Immature natural killer cell (primary cell): ENCODE data around the gene LRRC36. TPM values are rescaled to one million over a fixed set of nuclear protein-coding genes. Genes with fewer than 3 reads are reported as not detected.

Experiments
- DNase-seq, 3 donors: peaks; one replicate each; pipeline ENCODE4 v3.0.0; 2022; ENCODE audit warnings: mixed read lengths in 1 of 3
- H3K27ac Mint-ChIP-seq, 6 donors: one replicate each; pipeline ENCODE4 v1.8.0; 2020; ENCODE audit warnings: mixed read lengths in 6 of 6, mild to moderate bottlenecking in 5 of 6, inconsistent platforms in 4 of 6, moderate library complexity in 3 of 6
- H3K27me3 Mint-ChIP-seq, 3 donors: one replicate each; pipeline ENCODE4 v1.8.0; 2020 to 2021; ENCODE audit warnings: low read depth in 3 of 3, mild to moderate bottlenecking in 3 of 3, mixed read lengths in 3 of 3, moderate library complexity in 3 of 3, inconsistent platforms in 1 of 3
- H3K36me3 Mint-ChIP-seq, 3 donors: one replicate each; pipeline ENCODE4 v1.8.0; 2020; ENCODE audit warnings: mixed read lengths in 3 of 3, inconsistent platforms in 2 of 3, mild to moderate bottlenecking in 2 of 3
- H3K4me1 Mint-ChIP-seq, 2 donors: one replicate each; pipeline ENCODE4 v1.8.0; 2020; ENCODE audit warnings: inconsistent platforms in 2 of 2, mild to moderate bottlenecking in 2 of 2, mixed read lengths in 2 of 2, moderate library complexity in 1 of 2
- H3K4me3 Mint-ChIP-seq, 5 donors: one replicate each; pipeline ENCODE4 v1.8.0; 2020; ENCODE audit warnings: mild to moderate bottlenecking in 5 of 5, mixed read lengths in 5 of 5, inconsistent platforms in 3 of 5, moderate library complexity in 3 of 5
- H3K9me3 Mint-ChIP-seq, 6 donors: one replicate each; pipeline ENCODE4 v1.8.0; 2020; ENCODE audit warnings: mild to moderate bottlenecking in 6 of 6, mixed read lengths in 6 of 6, inconsistent platforms in 4 of 6, moderate library complexity in 3 of 6
- polyA plus RNA-seq, 3 donors: library from polyadenylated mRNA; unstranded; fragments of 300-500 nt; fragmentation: Illumina TruSeq; gene quantifications; one replicate each; pipeline ENCODE4 v1.2.3, GENCODE V29; 2021

LRRC36 gene
- not detected for polyA plus RNA-seq

GRCh38 chr16:67326472-67327309, at the start of gene LRRC36, which contains the start of gene KCTD19:
LRRC36 (plus strand) TSS chr16:67326815; CDS start chr16:67326863, 48 bp downstream.
KCTD19 (minus strand) TSS chr16:67326741; CDS start chr16:67326707, 34 bp downstream.
- H3K27ac Mint-ChIP-seq = peak within 1 kb of the TSS in 4 of 6 donors; percentile 6 to 80 (median 54)
- peaks cover 6 to 12% (median 10%) of the 10 kb centered on the region in 3 donors for H3K27me3 Mint-ChIP-seq
- peaks cover 0 to 2% (median 0%) of the 10 kb centered on the region in 6 donors for H3K9me3 Mint-ChIP-seq
- H3K4me1 Mint-ChIP-seq = peaks cover 11 to 14% of the 10 kb centered on the region in 2 donors
- no peaks in the 10 kb centered on the region for H3K36me3 Mint-ChIP-seq
- peak; percentile 55 to 56 (median 56) for DNase-seq
- H3K4me3 Mint-ChIP-seq = peak within 1 kb of the TSS; percentile 87 to 93 (median 89)

GRCh38 chr16:67277294-67277998, 49.2 kb upstream of the LRRC36 start:
- Mint-ChIP-seq H3K36me3 (peaks cover 0 to 5% (median 5%) of the 10 kb centered on the region in 3 donors), H3K9me3 (no peaks in the 10 kb centered on the region), H3K4me1 (peaks cover 9 to 10% of the 10 kb centered on the region in 2 donors), H3K27ac (peak overlapping the region in 2 of 6 donors; percentile 26 to 30), H3K27me3 (no peaks in the 10 kb centered on the region), H3K4me3 (peak overlapping the region in 4 of 5 donors; percentile 46 to 62 (median 51))
- DNase-seq = no peak

GRCh38 chr16:67277999-67278772, 48.4 kb upstream of the LRRC36 start:
- DNase-seq = no peak
- no peaks in the 10 kb centered on the region for H3K27me3 Mint-ChIP-seq
- peak overlapping the region; percentile 76 to 82 (median 81) for H3K4me3 Mint-ChIP-seq

GRCh38 chr16:67278773-67279295, 47.8 kb upstream of the LRRC36 start:
- Mint-ChIP-seq H3K4me3 (peak overlapping the region; percentile 76 to 82 (median 81)), H3K36me3 (peaks cover 0 to 8% (median 5%) of the 10 kb centered on the region in 3 donors), H3K27ac (peak overlapping the region in 2 of 6 donors; percentile 51 to 71), H3K4me1 (peaks cover 9 to 10% of the 10 kb centered on the region in 2 donors), H3K9me3 (no peaks in the 10 kb centered on the region), H3K27me3 (no peaks in the 10 kb centered on the region)
- no peak for DNase-seq

More at GRCh38 chr16:67277999-67278772, 48.4 kb upstream of the LRRC36 start:
- peaks cover 0 to 5% (median 5%) of the 10 kb centered on the region in 3 donors for H3K36me3 Mint-ChIP-seq
- H3K9me3 Mint-ChIP-seq = no peaks in the 10 kb centered on the region
- peak overlapping the region in 3 of 6 donors; percentile 24 to 51 (median 29) for H3K27ac Mint-ChIP-seq
- peaks cover 9 to 10% of the 10 kb centered on the region in 2 donors for H3K4me1 Mint-ChIP-seq

GRCh38 chr16:67279296-67280089, 47.1 kb upstream of the LRRC36 start, which contains the start of gene PLEKHG4:
PLEKHG4 (plus strand) TSS chr16:67279532; CDS start chr16:67280045, 513 bp downstream.
- H3K36me3 Mint-ChIP-seq = peaks cover 0 to 8% (median 5%) of the 10 kb centered on the region in 3 donors
- no peaks in the 10 kb centered on the region for H3K9me3 Mint-ChIP-seq
- peak; percentile 72 to 80 (median 74) for DNase-seq
- peaks cover 9 to 10% of the 10 kb centered on the region in 2 donors for H3K4me1 Mint-ChIP-seq
- peak within 1 kb of the TSS; percentile 76 to 82 (median 81) for H3K4me3 Mint-ChIP-seq
- H3K27me3 Mint-ChIP-seq = no peaks in the 10 kb centered on the region
- H3K27ac Mint-ChIP-seq = peak within 1 kb of the TSS in 4 of 6 donors; percentile 24 to 71 (median 40)

GRCh38 chr16:67280090-67281015, 46.3 kb upstream of the LRRC36 start:
- Mint-ChIP-seq H3K4me1 (peaks cover 9 to 10% of the 10 kb centered on the region in 2 donors), H3K27ac (peak overlapping the region in 2 of 6 donors; percentile 12 to 46), H3K36me3 (peaks cover 0 to 8% (median 5%) of the 10 kb centered on the region in 3 donors), H3K27me3 (no peaks in the 10 kb centered on the region), H3K4me3 (peak overlapping the region in 4 of 5 donors; percentile 38 to 57 (median 46)), H3K9me3 (no peaks in the 10 kb centered on the region)
- no peak for DNase-seq

GRCh38 chr16:67281536-67282446, 44.8 kb upstream of the LRRC36 start:
- H3K27ac Mint-ChIP-seq = no peak overlapping the region
- no peak for DNase-seq
- H3K4me3 Mint-ChIP-seq = peak overlapping the region in 1 of 5 donors; percentile 36
- H3K4me1 Mint-ChIP-seq = peaks cover 6 to 9% of the 10 kb centered on the region in 2 donors
- no peaks in the 10 kb centered on the region for H3K27me3 Mint-ChIP-seq
- peaks cover 0 to 4% (median 3%) of the 10 kb centered on the region in 3 donors for H3K36me3 Mint-ChIP-seq
- H3K9me3 Mint-ChIP-seq = no peaks in the 10 kb centered on the region

GRCh38 chr16:67282447-67282805, 44.2 kb upstream of the LRRC36 start:
- no peak for DNase-seq
- Mint-ChIP-seq H3K36me3 (peaks cover 0 to 4% (median 3%) of the 10 kb centered on the region in 3 donors), H3K4me1 (peaks cover 4 to 7% of the 10 kb centered on the region in 2 donors), H3K27ac (no peak overlapping the region), H3K4me3 (no peak overlapping the region), H3K9me3 (no peaks in the 10 kb centered on the region), H3K27me3 (no peaks in the 10 kb centered on the region)

GRCh38 chr16:67283039-67283825, 43.4 kb upstream of the LRRC36 start:
- DNase-seq = no peak
- no peaks in the 10 kb centered on the region for H3K27me3 Mint-ChIP-seq
- H3K36me3 Mint-ChIP-seq = peaks cover 0 to 4% (median 3%) of the 10 kb centered on the region in 3 donors
- H3K4me1 Mint-ChIP-seq = peaks cover 0 to 3% of the 10 kb centered on the region in 2 donors
- H3K9me3 Mint-ChIP-seq = no peaks in the 10 kb centered on the region
- peak overlapping the region in 2 of 6 donors; percentile 2 to 17 for H3K27ac Mint-ChIP-seq
- no peak overlapping the region for H3K4me3 Mint-ChIP-seq

- Mint-ChIP-seq H3K9me3 (no peaks in the 10 kb centered on the region), H3K4me1 (peaks cover 2% of the 10 kb centered on the region in 2 donors), H3K27me3 (no peaks in the 10 kb centered on the region), H3K27ac (no peak overlapping the region), H3K36me3 (peaks cover 0 to 4% (median 3%) of the 10 kb centered on the region in 3 donors), H3K4me3 (no peak overlapping the region)
- DNase-seq = no peak
Measured at GRCh38 chr16:67283826-67284555, 42.6 kb upstream of the LRRC36 start.
